HepG2 (cell line): ENCODE data around the gene TMEM229B.

ENCODE experiments used
- AHR ChIP-seq: IDR thresholded peaks from 2 replicates; pipeline ENCODE4 v1.6.1; 2018; ENCODE audit warnings: missing genetic modification reagents, missing compliant biosample characterization
- AKAP8 ChIP-seq: sonication (generic); formaldehyde crosslinking; IDR thresholded peaks from 2 replicates; pipeline ENCODE4 v1.5.1; 2020; ENCODE audit warnings: mild to moderate bottlenecking, missing genetic modification reagents
- ASH2L ChIP-seq: fragments of 300-600, 200-600 bp; sonication (generic); IDR thresholded peaks from 2 replicates; pipeline ENCODE4 v1.7.0; 2017; ENCODE audit warnings: low read depth, mild to moderate bottlenecking, moderate library complexity, mixed read lengths, low read length; ENCODE audit not compliant: insufficient read length
- ELF4 ChIP-seq: sonication (generic); formaldehyde crosslinking; IDR thresholded peaks from 2 replicates; pipeline ENCODE4 v1.5.0; 2020; ENCODE audit warnings: missing genetic modification reagents, mild to moderate bottlenecking, moderate library complexity, borderline replicate concordance
- JUNB ChIP-seq: sonication (generic); formaldehyde crosslinking; IDR thresholded peaks from 2 replicates; pipeline ENCODE4 v1.8.0; 2022; ENCODE audit warnings: missing genetic modification reagents, mild to moderate bottlenecking, borderline replicate concordance
- PLRG1 ChIP-seq: fragments of 450-650 bp; conservative IDR thresholded peaks from 2 replicates; pipeline ENCODE4 v1.6.1; 2016
- SRSF9 ChIP-seq: fragments of 200-400 bp; formaldehyde crosslinking; IDR thresholded peaks from 2 replicates; pipeline ENCODE4 v1.6.1; 2018; ENCODE audit warnings: borderline replicate concordance, mild to moderate bottlenecking, low read depth, low read length; ENCODE audit not compliant: insufficient read depth, poor library complexity, severe bottlenecking
- YY1 ChIP-seq: IDR thresholded peaks from 2 replicates; pipeline ENCODE4 v1.6.1; 2011; ENCODE audit warnings: low read length, low read depth, moderate library complexity, mild to moderate bottlenecking; ENCODE audit not compliant: insufficient read depth, insufficient replicate concordance
- ZNF317 ChIP-seq: sonication (generic); formaldehyde crosslinking; IDR thresholded peaks from 2 replicates; pipeline ENCODE4 v1.5.0; 2020; ENCODE audit warnings: mild to moderate bottlenecking, missing genetic modification reagents
- ZNF382 ChIP-seq: sonication (generic); formaldehyde crosslinking; IDR thresholded peaks from 2 replicates; pipeline ENCODE4 v1.5.0; 2020; ENCODE audit warnings: missing genetic modification reagents, mild to moderate bottlenecking, borderline replicate concordance
- TF ChIP-seq, protein P1 (sequence below): sonication (generic); formaldehyde crosslinking; conservative IDR thresholded peaks from 2 replicates; pipeline ENCODE4 v1.5.0; 2020; ENCODE audit warnings: missing genetic modification reagents
- TF ChIP-seq, protein P2 (sequence below), 2 experiments: IDR thresholded peaks; 2 replicates each; pipeline ENCODE4 v1.6.1; 2011 to 2012; ENCODE audit warnings: low read length in 2 of 2, borderline replicate concordance in 1 of 2, low read depth in 1 of 2, mild to moderate bottlenecking in 1 of 2, moderate library complexity in 1 of 2
- TF ChIP-seq, protein P3 (sequence below): sonication (generic); formaldehyde crosslinking; IDR thresholded peaks from 2 replicates; pipeline ENCODE4 v1.5.0; 2020; ENCODE audit warnings: mild to moderate bottlenecking, missing genetic modification reagents, moderate library complexity
- TF ChIP-seq, protein P4 (sequence below): sonication (generic); formaldehyde crosslinking; IDR thresholded peaks from 2 replicates; pipeline ENCODE4 v1.5.0; 2020; ENCODE audit warnings: missing genetic modification reagents

DNA sequence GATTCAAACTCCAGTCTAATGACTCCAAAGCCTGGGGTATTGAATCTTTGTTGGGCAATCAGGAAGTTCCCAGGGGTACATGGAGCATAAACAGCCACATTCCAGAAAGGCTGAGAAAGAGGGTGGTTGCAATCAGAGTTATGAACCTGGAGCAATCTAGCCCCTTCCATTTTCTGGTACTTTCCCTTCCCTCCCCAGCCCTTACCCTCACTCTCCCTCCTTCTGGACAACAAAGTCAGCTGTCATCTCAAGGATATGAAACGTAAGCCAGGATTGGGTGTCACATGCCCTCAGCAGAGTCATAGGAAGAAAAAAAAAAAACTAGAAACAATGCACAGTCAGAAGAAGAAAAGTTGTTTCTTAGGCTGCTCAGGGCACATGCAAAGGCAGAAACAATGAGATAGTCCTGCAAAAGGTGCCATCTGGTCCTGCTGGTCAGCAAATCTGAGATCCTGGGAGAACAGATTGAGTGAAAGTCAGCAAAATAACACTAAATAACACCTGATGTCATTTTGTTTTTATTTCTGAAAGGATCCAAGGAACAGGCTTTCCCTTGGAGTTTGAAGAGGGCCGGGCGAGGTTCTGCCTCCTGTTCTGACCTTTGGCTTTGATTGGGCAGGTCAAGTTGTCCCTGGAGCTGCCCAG is 27.1 kb downstream of the TMEM229B start:
- TF ChIP-seq, protein P1, sequence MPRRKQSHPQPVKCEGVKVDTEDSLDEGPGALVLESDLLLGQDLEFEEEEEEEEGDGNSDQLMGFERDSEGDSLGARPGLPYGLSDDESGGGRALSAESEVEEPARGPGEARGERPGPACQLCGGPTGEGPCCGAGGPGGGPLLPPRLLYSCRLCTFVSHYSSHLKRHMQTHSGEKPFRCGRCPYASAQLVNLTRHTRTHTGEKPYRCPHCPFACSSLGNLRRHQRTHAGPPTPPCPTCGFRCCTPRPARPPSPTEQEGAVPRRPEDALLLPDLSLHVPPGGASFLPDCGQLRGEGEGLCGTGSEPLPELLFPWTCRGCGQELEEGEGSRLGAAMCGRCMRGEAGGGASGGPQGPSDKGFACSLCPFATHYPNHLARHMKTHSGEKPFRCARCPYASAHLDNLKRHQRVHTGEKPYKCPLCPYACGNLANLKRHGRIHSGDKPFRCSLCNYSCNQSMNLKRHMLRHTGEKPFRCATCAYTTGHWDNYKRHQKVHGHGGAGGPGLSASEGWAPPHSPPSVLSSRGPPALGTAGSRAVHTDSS (CRISPR knock-in tag), result no peak
- no peak for TF ChIP-seq SRSF9
- TF ChIP-seq PLRG1, result no peak
- TF ChIP-seq, protein P2, sequence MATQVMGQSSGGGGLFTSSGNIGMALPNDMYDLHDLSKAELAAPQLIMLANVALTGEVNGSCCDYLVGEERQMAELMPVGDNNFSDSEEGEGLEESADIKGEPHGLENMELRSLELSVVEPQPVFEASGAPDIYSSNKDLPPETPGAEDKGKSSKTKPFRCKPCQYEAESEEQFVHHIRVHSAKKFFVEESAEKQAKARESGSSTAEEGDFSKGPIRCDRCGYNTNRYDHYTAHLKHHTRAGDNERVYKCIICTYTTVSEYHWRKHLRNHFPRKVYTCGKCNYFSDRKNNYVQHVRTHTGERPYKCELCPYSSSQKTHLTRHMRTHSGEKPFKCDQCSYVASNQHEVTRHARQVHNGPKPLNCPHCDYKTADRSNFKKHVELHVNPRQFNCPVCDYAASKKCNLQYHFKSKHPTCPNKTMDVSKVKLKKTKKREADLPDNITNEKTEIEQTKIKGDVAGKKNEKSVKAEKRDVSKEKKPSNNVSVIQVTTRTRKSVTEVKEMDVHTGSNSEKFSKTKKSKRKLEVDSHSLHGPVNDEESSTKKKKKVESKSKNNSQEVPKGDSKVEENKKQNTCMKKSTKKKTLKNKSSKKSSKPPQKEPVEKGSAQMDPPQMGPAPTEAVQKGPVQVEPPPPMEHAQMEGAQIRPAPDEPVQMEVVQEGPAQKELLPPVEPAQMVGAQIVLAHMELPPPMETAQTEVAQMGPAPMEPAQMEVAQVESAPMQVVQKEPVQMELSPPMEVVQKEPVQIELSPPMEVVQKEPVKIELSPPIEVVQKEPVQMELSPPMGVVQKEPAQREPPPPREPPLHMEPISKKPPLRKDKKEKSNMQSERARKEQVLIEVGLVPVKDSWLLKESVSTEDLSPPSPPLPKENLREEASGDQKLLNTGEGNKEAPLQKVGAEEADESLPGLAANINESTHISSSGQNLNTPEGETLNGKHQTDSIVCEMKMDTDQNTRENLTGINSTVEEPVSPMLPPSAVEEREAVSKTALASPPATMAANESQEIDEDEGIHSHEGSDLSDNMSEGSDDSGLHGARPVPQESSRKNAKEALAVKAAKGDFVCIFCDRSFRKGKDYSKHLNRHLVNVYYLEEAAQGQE (IDR thresholded peaks at IDR 0.05; ENCODE audit: borderline replicate concordance in 1 of 2, low read depth in 1 of 2, low read length in 2 of 2), result no peak
- TF ChIP-seq AHR (CRISPR knock-in tag), result no peak
- TF ChIP-seq, protein P3, sequence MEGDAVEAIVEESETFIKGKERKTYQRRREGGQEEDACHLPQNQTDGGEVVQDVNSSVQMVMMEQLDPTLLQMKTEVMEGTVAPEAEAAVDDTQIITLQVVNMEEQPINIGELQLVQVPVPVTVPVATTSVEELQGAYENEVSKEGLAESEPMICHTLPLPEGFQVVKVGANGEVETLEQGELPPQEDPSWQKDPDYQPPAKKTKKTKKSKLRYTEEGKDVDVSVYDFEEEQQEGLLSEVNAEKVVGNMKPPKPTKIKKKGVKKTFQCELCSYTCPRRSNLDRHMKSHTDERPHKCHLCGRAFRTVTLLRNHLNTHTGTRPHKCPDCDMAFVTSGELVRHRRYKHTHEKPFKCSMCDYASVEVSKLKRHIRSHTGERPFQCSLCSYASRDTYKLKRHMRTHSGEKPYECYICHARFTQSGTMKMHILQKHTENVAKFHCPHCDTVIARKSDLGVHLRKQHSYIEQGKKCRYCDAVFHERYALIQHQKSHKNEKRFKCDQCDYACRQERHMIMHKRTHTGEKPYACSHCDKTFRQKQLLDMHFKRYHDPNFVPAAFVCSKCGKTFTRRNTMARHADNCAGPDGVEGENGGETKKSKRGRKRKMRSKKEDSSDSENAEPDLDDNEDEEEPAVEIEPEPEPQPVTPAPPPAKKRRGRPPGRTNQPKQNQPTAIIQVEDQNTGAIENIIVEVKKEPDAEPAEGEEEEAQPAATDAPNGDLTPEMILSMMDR (CRISPR knock-in tag), result no peak
- TF ChIP-seq ELF4, result no peak
- no peak for TF ChIP-seq ZNF382 (CRISPR knock-in tag)
- TF ChIP-seq ASH2L, result no peak
- no peak for TF ChIP-seq JUNB (CRISPR knock-in tag)
- TF ChIP-seq, protein P4, sequence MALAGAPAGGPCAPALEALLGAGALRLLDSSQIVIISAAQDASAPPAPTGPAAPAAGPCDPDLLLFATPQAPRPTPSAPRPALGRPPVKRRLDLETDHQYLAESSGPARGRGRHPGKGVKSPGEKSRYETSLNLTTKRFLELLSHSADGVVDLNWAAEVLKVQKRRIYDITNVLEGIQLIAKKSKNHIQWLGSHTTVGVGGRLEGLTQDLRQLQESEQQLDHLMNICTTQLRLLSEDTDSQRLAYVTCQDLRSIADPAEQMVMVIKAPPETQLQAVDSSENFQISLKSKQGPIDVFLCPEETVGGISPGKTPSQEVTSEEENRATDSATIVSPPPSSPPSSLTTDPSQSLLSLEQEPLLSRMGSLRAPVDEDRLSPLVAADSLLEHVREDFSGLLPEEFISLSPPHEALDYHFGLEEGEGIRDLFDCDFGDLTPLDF (CRISPR knock-in tag), result no peak
- TF ChIP-seq ZNF317, result no peak
- no peak for TF ChIP-seq YY1
- TF ChIP-seq AKAP8 (CRISPR knock-in tag), result no peak
